Gastroesophageal sphincter (tissue), 4 donors: ENCODE results near the gene C16orf46. TPM values are rescaled to one million over a fixed set of nuclear protein-coding genes. Genes with fewer than 3 reads are reported as not detected.

Experiments
- ATAC-seq: fragments of 150-250 bp; one replicate; pipeline ENCODE4 v1.9.1; 2016; ENCODE audit warnings: mild to moderate bottlenecking, moderate library complexity
- H3K27ac ChIP-seq, 4 donors: fragments of 200-600 bp; sonication (generic) in 3 of 4; 1 replicate in 3 of 4; 2 replicates in 1 of 4; pipeline ENCODE4 v1.5.1; 2016 to 2019
- H3K27me3 ChIP-seq: fragments of 200-600 bp; sonication (generic); one replicate; pipeline ENCODE4 v1.5.1; 2019
- H3K36me3 ChIP-seq, 2 donors: fragments of 200-600 bp; sonication (generic); one replicate each; pipeline ENCODE4 v1.5.1; 2019; ENCODE audit warnings: control low read depth in 1 of 2
- H3K4me1 ChIP-seq, 3 donors: fragments of 200-600 bp; sonication (generic); 1 replicate in 2 of 3; 2 replicates in 1 of 3; pipeline ENCODE4 v1.5.1; 2016 to 2019; ENCODE audit warnings: control low read depth in 2 of 3
- H3K4me3 ChIP-seq, 2 donors: fragments of 200-600 bp; sonication (generic); one replicate each; pipeline ENCODE4 v1.5.1; 2019; ENCODE audit warnings: mild to moderate bottlenecking in 1 of 2, moderate library complexity in 1 of 2
- H3K9me3 ChIP-seq, 3 donors: fragments of 200-600 bp; sonication (generic); one replicate each; pipeline ENCODE4 v1.5.1; 2017 to 2019; ENCODE audit warnings: control low read depth in 2 of 3
- EP300 ChIP-seq: sonication (generic); formaldehyde crosslinking; IDR thresholded peaks from one replicate; pipeline ENCODE4 v1.6.1; 2017; ENCODE audit warnings: antibody characterized with exemption, mild to moderate bottlenecking
- POLR2A ChIP-seq, 2 donors: fragments of 450-650 bp; IDR thresholded peaks; one replicate each; pipeline ENCODE4 v1.6.1; 2017; ENCODE audit warnings: antibody characterized with exemption in 2 of 2, mild to moderate bottlenecking in 2 of 2, moderate library complexity in 1 of 2
- POLR2AphosphoS5 ChIP-seq: sonication (generic); formaldehyde crosslinking; IDR thresholded peaks from one replicate; pipeline ENCODE4 v1.6.1; 2017; ENCODE audit warnings: antibody characterized with exemption
- WGBS, 2 donors: methylation state at CpG; one replicate each; pipeline ENCODE4 v1.1.5; 2018; ENCODE audit warnings: low coverage in 1 of 2; 5-methylcytosine and 5-hydroxymethylcytosine counted together
- total RNA-seq, 4 donors: library from RNA; depleted of rRNA; stranded (reverse); fragments of >200 nt; gene quantifications; one replicate each; pipeline ENCODE4 v1.1.0, GENCODE V29; 2016
- TF ChIP-seq, protein P1 (sequence below), 4 experiments: fragments of 200-600 bp in 2 of 4; fragments of 450-650 bp in 2 of 4; sonication (generic) in 1 of 4; IDR thresholded peaks; one replicate each; pipeline ENCODE4 v1.5.1; 2017 to 2019; ENCODE audit warnings: antibody characterized with exemption in 4 of 4, mild to moderate bottlenecking in 2 of 4, moderate library complexity in 2 of 4

The C16orf46 gene
- total RNA-seq, 4 donors from 2014 or later = 0.42 to 3.9 (median 0.62) TPM; not detected in 1

- H3K4me3 ChIP-seq = no peak overlapping the region
- peaks cover 0 to 4% (median 0%) of the 10 kb centered on the region in 3 donors for H3K9me3 ChIP-seq
- WGBS, 2 donors = 80 to 84% methylated on average over 9 to 11 of the region's 11 CpGs
- no peaks in the 10 kb centered on the region for H3K4me1 ChIP-seq
- H3K27me3 ChIP-seq = no peaks in the 10 kb centered on the region
- no peak for ATAC-seq
- H3K36me3 ChIP-seq = no peaks in the 10 kb centered on the region
- H3K27ac ChIP-seq = no peak overlapping the region
- TF ChIP-seq EP300 = no peak
- TF ChIP-seq POLR2A (IDR thresholded peaks at IDR 0.05) = no peak
- TF ChIP-seq, protein P1, sequence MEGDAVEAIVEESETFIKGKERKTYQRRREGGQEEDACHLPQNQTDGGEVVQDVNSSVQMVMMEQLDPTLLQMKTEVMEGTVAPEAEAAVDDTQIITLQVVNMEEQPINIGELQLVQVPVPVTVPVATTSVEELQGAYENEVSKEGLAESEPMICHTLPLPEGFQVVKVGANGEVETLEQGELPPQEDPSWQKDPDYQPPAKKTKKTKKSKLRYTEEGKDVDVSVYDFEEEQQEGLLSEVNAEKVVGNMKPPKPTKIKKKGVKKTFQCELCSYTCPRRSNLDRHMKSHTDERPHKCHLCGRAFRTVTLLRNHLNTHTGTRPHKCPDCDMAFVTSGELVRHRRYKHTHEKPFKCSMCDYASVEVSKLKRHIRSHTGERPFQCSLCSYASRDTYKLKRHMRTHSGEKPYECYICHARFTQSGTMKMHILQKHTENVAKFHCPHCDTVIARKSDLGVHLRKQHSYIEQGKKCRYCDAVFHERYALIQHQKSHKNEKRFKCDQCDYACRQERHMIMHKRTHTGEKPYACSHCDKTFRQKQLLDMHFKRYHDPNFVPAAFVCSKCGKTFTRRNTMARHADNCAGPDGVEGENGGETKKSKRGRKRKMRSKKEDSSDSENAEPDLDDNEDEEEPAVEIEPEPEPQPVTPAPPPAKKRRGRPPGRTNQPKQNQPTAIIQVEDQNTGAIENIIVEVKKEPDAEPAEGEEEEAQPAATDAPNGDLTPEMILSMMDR (IDR thresholded peaks at IDR 0.05) = no peak
- TF ChIP-seq POLR2AphosphoS5 = no peak
Observed at GRCh38 chr16:81053761-81054160, 23.3 kb downstream of the C16orf46 start.

DNA sequence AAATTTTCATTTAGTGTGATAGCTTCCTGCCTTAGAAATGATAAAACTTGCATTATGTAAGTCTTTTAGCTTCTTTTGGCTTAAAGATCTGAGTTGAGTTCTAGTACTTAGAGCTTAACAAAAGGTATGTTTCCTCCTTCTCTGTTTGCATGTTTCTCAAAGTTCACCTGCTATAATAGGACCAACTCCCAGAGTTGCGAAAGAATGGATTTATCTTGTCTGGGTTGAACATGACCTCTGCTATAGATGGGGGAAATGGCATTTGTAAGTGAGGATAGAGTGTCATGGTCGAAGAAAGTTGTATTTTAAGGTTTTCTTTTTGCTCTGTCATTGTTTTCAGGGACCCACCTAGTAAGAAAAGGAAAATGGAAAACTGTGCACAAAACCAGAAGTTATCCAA lies 34.2 kb downstream of the C16orf46 start:
- H3K4me3 ChIP-seq = no peak overlapping the region
- no peak overlapping the region for H3K27ac ChIP-seq
- H3K27me3 ChIP-seq = no peaks in the 10 kb centered on the region
- no peak for TF ChIP-seq POLR2A (IDR thresholded peaks at IDR 0.05)
- no peak for TF ChIP-seq EP300
- TF ChIP-seq POLR2AphosphoS5 = no peak
- TF ChIP-seq, protein P1 (IDR thresholded peaks at IDR 0.05) = no peak
- H3K36me3 ChIP-seq = peaks cover 9 to 65% of the 10 kb centered on the region in 2 donors
- no peaks in the 10 kb centered on the region for H3K9me3 ChIP-seq
- 85 to 100% methylated on average over 1 to 2 of the region's 2 CpGs for WGBS, 2 donors
- peaks cover 0 to 27% (median under 1%) of the 10 kb centered on the region in 3 donors for H3K4me1 ChIP-seq
- ATAC-seq = no peak

- TF ChIP-seq EP300 (no peak), POLR2AphosphoS5 (no peak), POLR2A (IDR thresholded peaks at IDR 0.05) (no peak)
- TF ChIP-seq, protein P1 (IDR thresholded peaks at IDR 0.05) = no peak
- H3K4me1 ChIP-seq = peaks cover 0 to 38% (median 12%) of the 10 kb centered on the region in 3 donors
- no peaks in the 10 kb centered on the region for H3K9me3 ChIP-seq
- WGBS, 2 donors = 87 to 88% methylated on average over 3 to 4 of the region's 4 CpGs
- H3K4me3 ChIP-seq = no peak overlapping the region
- peaks cover 9 to 65% of the 10 kb centered on the region in 2 donors for H3K36me3 ChIP-seq
- H3K27ac ChIP-seq = no peak overlapping the region
- ATAC-seq = no peak
- H3K27me3 ChIP-seq = no peaks in the 10 kb centered on the region
Observed at GRCh38 chr16:81041696-81042095, 35.3 kb downstream of the C16orf46 start.

DNA sequence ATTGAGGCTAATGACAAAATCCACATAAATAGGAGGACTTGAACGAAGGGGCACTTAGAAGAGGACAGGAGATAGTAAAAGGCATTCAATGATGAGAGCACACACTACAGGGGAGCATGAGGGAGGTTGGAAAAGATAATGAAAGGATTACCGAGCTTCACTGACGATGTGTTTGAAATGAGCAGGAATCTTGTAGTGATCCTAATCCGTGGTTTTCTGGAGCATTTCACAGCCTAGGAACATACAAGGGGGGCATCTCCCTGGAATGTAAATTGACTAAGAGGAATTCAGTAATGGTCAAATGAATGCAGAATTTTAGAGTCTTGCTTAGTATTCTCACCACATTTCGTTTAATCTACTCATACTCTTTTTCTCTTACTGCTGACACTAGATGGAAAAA lies 36.2 kb downstream of the C16orf46 start:
- H3K27me3 ChIP-seq = no peaks in the 10 kb centered on the region
- 75 to 78% methylated on average over 1 to 5 of the region's 5 CpGs for WGBS, 2 donors
- H3K4me1 ChIP-seq = peaks cover 0 to 42% (median 12%) of the 10 kb centered on the region in 3 donors
- H3K4me3 ChIP-seq = no peak overlapping the region
- ATAC-seq = no peak
- peaks cover 9 to 62% of the 10 kb centered on the region in 2 donors for H3K36me3 ChIP-seq
- no peaks in the 10 kb centered on the region for H3K9me3 ChIP-seq
- no peak for TF ChIP-seq POLR2A (IDR thresholded peaks at IDR 0.05)
- H3K27ac ChIP-seq = no peak overlapping the region

- Histone ChIP-seq H3K9me3 (no peaks in the 10 kb centered on the region), H3K4me1 (peaks cover 0 to 46% (median 15%) of the 10 kb centered on the region in 3 donors), H3K36me3 (peaks cover 9 to 55% of the 10 kb centered on the region in 2 donors), H3K27ac (no peak overlapping the region), H3K27me3 (no peaks in the 10 kb centered on the region), H3K4me3 (no peak overlapping the region)
- 44 to 85% methylated on average over 1 to 2 of the region's 2 CpGs for WGBS, 2 donors
- TF ChIP-seq EP300 (no peak), POLR2AphosphoS5 (no peak), POLR2A (IDR thresholded peaks at IDR 0.05) (no peak)
- TF ChIP-seq, protein P1 (IDR thresholded peaks at IDR 0.05) = no peak
- no peak for ATAC-seq
Observed at GRCh38 chr16:81040131-81040530, 36.9 kb downstream of the C16orf46 start.
